HG02885 (cell line): ENCODE data around the gene TMEM141.

ENCODE experiments used
- ATAC-seq: cut with Tn5 transposase; IDR thresholded peaks from one replicate; pipeline ENCODE4 v1.9.1; 2021; ENCODE audit warnings: mild to moderate bottlenecking; ENCODE audit not compliant: unreplicated experiment, poor library complexity

The TMEM141 gene

DNA sequence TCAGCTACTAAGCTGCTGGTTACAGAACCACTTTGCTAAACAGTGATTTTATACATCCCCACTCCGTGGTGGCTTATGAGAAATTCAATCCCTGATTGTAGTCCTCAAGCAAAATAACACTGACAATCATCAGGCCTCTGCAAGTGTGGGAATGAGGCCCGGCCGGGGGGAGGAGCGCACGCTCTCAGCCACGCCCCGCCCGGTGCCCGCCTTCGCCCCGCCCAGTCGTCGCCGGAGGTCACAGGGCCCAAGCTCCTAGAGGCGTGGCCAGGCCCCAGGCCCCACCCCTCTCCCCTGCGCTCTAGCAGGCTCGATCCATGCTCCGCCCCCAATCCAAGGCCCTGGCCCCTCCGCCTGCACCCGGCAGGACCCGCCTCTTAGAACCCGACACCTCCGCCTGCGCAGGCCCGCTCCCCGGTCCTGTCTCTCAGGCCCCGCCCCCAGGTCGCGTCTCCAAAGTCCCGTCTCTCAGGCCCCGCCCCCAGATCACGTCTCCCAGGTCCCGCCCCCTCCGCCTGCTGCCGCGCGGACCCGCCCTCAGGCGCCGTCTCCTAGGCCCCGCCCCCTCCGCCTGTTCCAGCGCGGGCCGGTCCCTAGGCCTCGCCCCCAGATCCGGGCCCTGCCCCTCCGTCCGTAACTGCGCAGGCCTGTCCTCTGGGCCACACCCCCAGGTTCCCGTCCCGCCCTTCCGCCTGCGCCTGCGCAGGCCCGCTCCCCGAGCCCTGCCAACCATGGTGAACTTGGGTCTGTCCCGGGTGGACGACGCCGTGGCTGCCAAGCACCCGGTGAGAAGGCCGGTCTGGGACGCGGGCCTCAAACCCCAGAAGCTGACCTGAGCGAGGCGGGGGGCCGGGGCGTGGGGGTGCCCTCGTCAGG lies at the start of gene TMEM141:
Gene TMEM141 (plus strand): TSS at position 705 of the 876 bp plus-strand sequence. CDS start 27 bp downstream, at position 732.
- ATAC-seq, result peak; percentile 86

DNA sequence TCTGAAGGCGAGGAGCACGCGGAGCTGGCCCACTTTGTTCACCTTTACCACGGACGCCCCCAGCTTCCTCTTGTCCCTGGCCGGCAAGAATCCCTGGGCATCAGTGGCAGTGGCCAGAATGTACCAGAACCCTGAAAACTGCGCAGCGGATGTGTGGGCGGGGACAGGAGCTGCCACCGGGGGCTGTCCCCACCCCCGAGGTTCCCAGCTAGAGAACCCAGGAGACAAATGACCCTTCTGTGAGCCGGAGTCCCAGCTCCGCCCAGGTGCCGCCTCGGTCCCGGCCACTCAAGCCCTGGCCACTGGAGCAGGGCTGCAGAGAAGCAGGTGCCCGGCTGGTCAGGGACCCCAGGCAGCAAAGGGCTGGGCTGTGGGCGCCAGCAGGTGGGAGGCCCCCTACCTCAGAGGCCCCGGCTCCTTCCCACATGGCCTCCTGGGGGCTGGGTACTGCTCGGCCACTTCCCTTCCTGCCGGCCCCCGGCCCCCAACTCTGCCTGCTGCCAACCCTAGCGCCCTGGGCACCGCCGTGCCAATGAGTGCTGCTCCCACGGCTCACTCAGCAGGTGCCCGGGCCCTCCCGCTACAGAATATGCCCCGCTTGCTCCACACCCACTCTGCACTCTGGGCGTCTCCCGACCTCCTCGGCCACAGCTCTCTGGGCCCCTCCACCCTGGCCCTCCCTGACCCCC lies 49.1 kb upstream of the TMEM141 start:
- ATAC-seq, result no peak

DNA sequence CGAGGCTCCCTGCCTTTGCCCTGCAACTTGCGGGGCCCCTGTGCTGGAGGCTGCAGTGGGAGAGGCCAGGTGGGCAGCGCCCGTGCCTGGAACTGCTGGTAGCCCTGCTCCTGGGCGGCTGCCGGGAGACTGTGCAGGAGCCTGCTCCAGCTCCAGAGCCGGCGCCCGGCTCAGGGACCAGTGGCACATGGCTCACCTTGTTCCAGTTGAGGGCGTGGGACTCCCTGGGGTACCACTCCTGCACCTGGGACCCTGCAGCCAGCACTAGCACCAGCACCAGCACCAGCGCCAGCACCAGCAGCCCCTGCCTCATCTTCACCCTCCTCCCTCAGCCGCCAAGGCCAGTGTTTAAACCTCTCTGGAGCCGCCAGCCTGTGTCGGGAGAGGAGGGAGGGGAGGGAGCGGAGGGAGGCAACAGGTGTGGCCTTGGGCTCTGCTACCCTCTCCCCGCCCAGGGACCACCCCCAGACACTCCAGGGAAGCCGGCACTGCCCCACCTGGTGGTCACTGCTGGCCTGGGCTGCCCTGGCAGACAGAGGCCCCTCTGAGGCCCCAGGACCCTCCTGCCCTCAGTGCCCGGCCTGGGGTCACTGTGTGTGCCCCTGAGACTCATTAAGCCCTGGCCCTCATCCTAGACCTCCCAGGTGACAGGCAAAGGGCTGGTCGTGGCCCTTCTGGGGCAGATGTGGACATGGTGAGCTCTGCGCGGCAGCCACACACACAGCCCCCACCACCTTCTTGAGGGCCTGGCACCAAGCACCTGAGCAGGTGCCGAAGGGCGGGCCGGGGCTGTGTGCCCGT lies 48.4 kb upstream of the TMEM141 start, which contains the start of gene LCN10:
Gene LCN10 (minus strand): TSS at position 350 of the 801 bp plus-strand sequence. CDS start 37 bp downstream, at position 313.
- ATAC-seq, result no peak

DNA sequence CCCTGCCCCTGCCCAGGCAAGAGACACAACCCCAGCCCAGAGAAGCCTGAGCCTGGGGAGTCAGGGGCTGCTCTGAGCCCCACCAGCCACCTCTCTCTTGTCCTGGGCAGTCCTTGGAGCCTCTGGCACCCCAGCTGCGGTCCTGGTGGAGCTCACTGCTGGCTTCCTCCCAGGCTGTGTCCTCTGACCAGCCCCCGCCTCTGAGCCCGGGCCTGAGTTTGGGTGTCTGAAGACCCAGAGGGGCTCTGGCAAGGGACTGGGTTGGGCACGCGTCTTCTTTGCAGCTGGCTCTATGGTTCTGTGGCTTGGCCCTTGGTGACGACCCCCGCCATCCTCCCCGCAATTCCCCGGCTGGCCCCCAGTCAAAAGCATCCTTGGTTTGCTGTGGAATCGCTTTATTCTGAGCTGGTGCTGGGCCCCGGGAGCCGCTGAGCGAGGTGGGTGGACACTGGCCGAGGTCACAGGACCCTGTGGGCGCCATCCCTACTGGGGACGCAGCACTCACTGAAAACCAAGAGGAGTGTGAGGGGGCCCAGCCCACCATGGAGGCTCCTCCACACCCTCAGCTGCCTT lies 47.4 kb upstream of the TMEM141 start:
- no peak for ATAC-seq

DNA sequence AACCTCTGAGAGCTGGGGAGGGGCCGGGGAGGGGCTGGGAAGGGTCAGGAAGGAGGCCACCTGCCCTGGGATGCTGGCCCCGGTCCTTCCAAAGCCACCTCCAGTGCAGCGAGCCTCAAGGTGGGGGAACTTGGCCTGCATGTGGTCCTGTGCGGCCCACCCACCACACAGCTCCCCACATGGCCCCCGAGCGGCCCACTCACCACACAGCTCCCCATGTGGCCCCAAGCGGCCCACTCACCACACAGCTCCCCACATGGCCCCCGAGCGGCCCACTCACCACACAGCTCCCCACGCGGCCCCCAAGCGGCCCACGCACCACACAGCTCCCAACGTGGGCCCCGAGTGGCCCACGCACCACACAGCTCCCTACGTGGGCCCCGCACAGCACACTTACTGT lies 46.4 kb upstream of the TMEM141 start:
- no peak for ATAC-seq

DNA sequence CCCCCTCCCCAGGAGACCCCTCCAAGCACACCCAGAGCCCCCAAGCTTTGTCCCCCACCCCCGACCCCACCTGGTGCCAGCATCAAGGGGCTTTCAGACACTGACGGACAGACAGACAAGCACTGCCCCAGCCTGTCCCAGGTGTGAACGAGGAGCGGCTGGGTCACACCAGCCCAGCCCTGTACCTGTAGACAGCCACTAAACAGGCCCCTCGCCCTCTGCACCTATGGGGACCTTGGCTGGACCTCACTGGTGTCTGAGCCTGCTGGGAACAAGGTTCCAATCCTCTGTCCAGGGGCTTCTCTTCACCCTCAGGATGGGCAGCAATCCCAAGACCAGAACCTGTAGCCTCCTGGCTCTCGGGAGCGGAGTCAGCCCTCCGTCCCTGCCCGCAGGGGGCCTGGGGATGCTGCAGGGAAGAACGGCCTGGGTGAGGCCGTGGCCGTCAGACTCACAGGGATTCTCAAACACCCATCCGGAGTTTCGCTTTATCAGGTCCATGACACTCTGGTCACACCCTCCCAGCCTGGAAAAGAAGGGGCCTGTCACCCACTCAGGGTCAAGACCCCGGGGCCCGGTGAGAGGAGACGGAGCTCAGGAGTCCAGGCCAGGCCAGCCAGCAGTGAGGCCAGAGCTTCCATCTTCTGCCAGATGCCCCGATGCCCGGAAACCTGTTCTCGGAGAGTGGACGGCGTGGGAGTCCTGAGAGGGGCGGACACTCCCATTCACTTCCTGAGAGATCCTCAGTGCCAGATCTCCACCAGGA lies 45.6 kb upstream of the TMEM141 start:
- ATAC-seq, result no peak

DNA sequence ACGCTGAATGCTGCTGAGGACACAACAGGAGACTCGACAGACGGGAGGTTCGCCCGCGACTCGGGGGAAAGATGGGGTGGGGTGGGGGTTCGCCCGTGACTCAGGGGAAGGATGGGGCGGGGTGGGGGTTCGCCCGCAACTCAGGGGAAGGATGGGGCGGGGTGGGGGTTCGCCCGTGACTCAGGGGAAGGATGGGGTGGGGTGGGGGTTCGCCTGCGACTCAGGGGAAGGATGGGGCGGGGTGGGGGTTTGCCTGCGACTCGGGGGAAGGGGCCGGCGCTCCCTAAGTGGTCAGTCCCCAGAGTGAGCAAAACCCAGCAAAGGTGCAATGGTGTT lies 45.0 kb upstream of the TMEM141 start:
- ATAC-seq, result no peak

DNA sequence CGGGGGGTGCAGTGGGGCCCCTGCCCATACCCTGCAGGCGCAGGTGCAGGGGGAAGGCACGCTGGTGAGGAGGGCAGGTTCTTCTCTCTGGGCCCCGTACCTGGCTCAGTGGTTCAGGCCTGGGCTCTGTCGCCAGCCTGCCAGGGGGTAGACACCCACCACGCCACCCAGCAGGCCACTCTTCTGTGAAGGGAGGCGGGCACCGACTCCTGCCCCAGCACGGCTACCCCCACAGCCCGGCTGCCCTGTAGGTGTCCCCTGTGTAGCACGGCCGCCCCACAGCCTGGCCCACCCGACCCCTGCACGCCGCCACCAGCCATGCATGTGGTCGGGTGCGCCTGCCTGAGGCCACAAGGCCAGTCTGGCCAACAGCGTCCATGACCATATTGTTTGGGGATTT lies 44.5 kb upstream of the TMEM141 start:
- no peak for ATAC-seq

DNA sequence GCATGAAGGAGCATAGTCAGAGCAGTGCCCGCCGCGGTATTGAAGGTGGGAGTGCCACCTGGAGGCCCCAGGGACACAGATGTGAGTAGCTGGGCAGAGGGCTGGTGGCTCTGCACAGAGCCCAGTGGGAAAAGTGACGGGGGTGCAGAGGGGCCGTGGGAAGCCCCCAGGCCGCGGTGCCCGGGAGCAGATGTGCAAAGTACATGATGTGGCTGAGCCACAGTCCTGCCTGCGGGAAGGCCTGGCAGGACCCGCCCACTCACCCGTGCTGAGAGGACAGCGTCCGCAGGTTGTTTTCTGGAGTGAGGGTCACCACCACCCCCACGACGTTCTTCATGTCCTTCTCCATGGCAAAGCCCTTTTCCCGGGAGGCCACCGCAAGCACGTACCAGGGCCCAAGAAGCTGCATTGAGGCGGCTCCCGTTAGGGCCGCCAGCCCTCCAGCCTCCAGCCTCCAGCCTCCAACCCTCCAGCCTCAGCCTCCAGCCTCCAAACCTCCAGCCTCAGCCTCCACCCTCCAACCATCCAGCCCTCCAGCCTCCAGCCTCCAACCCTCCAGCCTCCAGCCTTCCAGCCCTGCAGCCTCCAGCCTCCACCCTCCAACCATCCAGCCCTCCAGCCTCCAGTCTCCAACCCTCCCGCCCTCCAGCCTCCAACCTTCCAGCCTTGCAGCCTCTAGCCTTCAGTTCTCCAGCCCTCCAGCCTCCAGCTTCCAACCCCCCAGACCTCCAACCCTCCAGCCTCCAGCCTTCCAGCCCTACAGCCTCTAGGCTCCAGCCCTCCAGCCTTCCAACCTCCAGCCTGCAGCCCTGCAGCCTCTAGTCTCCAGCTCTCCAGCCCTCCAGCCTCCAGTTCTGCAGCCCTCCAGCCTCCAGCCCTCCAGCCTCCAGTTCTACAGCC lies 43.7 kb upstream of the TMEM141 start:
- ATAC-seq, result no peak

DNA sequence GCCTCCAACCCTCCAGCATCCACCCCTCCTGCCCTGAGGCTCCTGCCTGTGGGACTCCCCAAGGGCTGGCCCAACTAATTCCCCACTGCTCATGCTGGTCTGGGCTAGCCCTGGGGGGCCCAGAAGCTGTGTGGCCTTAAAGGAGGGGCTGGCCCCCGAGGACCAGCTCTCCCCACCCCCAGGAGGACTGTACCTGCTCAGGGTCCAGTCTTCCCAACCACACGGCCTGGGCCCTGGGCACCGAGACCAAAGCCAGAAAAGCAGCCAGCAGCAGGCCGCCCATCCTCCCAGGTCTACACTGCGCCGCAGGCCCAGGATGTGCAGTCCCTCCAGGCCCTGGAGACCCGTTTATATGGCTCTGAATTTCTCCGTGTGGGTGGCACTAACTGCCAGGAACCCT lies 42.9 kb upstream of the TMEM141 start, which contains the start of gene LCN6:
Gene LCN6 (minus strand): TSS at position 325 of the 400 bp plus-strand sequence. CDS start 42 bp downstream, at position 283.
- ATAC-seq, result no peak

DNA sequence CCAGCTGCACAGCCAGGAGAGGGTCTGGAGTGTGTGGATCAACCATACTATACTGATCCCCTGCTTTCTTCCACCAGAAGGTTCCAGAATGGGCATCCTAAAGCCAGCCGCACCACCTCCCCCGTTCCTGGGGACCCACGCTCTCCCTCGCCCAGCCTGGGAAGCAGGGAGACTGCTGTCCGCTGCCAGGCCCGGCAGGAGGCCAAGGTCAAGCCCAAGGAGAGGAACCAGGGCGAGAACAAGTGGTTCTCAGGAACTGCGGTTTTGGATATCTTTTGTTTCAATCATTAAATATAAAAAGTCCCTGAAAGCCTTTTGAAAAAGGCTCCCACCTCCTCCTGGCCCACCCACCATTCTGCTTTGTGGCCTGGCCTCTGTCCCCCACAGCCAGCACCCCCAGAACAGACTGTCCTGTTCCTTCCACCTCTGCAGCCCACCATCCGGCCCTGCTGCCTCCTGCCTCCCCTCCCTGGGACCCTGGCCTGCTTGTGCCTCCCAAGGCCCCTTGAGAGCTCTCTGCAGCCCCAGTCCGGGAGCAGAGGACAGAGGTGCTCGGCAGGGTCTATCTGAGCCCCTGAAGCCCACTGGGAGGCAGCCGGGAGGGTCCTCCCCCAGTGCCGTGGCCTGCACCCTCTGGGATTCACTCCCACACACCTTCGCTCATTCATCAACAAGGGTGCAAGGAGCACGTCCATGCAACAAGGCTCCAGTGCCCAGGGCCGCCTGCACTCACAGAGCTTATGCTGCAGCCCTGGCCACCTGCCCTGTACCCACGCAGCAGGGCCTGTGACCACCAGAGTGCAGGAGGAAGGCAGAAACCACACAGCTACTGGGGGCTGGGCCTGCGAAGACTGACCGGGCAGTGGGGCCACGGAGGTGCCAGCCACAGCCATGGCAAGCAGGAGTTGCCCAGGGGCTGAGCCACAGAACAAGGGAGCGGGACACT lies 42.2 kb upstream of the TMEM141 start:
- no peak for ATAC-seq

DNA sequence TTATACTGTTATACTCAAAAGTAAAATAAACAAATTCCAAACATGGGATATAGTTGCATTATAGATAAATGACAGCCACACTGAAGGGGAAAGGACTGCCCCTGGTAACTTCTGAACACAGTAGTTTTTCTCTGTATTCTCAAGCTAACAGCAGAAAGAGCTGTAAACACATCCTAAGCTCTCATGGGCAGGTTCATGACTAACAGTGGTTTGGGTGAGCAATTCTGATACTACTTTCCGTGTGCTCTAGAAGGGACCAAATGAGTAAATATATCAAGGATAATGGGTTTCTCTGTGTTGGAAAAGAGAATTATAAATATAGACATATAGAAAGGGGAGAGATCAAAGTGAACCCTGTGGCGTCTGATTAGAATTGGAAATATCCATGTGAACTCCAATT lies 40.6 kb upstream of the TMEM141 start:
- ATAC-seq, result no peak

DNA sequence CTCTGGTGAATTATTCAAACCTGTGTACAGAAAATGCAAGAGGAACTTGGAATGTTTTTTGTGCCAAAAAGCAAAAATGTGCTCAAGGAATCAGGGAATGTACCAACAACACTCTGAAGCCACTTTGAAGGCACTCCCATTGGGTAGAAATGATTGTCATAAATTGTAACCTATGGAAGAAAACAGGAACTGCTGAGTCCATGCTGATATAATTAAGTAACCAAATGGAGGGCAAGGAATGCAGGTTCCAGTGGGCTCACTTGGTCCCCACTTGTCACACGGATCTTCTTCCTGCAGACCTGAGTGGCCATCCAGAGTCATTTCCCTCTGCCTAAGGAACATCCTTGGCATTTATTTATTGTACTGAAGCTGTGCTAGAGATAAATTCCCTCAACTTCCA lies 39.9 kb upstream of the TMEM141 start:
- ATAC-seq, result no peak

DNA sequence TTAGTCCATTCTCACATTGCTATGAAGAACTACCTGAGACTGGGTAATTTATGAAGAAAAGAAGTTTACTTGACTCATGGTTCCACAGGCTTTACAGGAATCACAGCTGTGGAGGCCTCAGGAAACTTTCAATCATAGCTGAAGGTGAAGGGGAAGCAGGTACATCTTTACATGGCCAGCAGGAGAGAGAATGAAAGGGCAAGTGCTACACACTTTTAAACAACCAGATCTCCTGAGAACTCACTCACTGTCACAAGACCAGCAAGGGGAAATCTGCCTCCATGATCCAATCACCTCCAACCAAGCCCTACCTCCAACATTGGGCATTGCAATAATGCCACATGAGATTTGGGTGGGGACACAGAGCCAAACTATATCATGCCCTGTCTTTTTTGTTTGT lies 39.3 kb upstream of the TMEM141 start:
- ATAC-seq, result no peak

DNA sequence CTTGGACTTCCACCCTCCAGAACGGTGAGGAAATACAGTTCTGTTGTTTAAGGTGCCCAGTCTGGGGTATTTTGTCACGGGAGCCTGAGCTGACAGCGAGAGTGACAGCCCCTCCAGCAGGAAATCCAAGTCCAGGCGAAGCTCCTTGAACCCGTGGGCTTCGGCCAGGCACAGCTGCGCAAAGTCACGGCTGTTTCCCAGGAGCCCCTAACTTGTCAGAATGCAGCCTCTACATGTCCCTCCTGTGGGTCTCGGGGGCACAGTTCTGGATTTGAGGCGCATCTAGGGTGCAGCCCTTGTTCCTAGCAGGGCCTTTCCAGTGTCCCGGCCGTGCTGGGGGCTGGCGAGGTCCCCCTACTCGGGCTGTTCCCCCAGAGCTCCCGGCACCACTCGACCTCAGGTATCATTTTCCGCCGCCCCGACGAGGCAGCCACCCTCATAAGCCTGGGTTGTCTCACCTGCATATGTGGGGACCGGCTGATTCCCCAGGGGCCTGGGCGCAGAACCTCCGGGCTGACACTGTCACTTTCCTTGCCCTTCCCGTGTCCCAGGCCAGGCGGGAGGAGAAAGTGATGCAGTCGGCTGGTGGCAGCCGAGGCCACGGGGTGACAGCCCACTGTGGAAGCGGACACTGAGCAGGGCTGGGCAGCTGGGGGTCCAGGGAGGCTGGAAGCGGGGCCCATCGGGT lies 37.6 kb upstream of the TMEM141 start:
- ATAC-seq, result no peak

DNA sequence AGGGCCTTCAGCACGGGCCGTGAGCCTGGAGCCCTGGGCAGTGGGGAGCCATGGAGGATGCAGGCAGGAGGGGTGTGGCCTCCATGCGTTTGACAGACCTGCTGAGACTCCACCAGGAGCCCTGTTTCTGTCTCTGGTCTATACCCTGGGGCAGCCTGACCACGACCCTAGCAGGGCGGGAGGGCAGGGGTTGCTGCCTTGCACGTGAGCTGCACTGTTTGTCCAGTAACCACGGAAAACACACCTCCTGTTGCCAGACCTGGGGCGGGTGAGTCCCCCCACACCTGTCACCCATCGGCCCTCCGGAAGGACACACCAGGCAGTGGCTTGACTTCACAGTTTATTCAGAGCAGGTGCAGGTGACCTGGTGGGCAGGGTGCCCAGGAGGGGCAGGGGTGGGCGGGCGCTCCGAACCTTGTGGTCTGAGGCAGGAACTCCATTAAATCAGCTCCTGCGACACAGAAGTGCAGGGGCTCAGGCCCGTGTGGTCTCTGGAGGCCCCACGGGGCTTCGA lies 37.0 kb upstream of the TMEM141 start:
- no peak for ATAC-seq
